Kidney capillary endothelial cell (primary cell): ENCODE measurements around the gene CDV3.

Experiments used
- DNase-seq: peaks from one replicate; pipeline ENCODE4 v3.0.0-alpha.2; 2018; ENCODE audit warnings: low spot score

CDV3 gene

GRCh38 chr3:133606342-133606741, 32.9 kb downstream of the CDV3 start:
- DNase-seq, result no peak

- no peak for DNase-seq
Measured at GRCh38 chr3:133606902-133607301, 33.4 kb downstream of the CDV3 start.

GRCh38 chr3:133607816-133608215, 34.3 kb downstream of the CDV3 start:
- no peak for DNase-seq

- DNase-seq, result no peak
Measured at GRCh38 chr3:133608388-133608787, 34.9 kb downstream of the CDV3 start.

GRCh38 chr3:133610031-133610430, 36.5 kb downstream of the CDV3 start:
- DNase-seq, result no peak

- no peak for DNase-seq
Measured at GRCh38 chr3:133611534-133611933, 38.0 kb downstream of the CDV3 start.

GRCh38 chr3:133620066-133620784, 46.7 kb downstream of the CDV3 start:
- DNase-seq, result no peak

- DNase-seq, result no peak
Measured at GRCh38 chr3:133627789-133628188, 54.3 kb downstream of the CDV3 start.

GRCh38 chr3:133629146-133629545, 55.7 kb downstream of the CDV3 start:
- DNase-seq, result no peak

- no peak for DNase-seq
Measured at GRCh38 chr3:133633439-133633838, 60.0 kb downstream of the CDV3 start.
